CD8-positive, alpha-beta memory T cell (primary cell): ENCODE measurements around the gene HDAC6. TPM values are rescaled to one million over a fixed set of nuclear protein-coding genes. Genes with fewer than 3 reads are reported as not detected.

Source experiments
- CTCF ChIA-PET: fragments of 350-600 bp; sonication (Branson Sonifier 250); formaldehyde crosslinking; loops from one replicate; lab custom pipeline; 2021; ENCODE audit warnings: antibody characterized with exemption; lab: Charles Lee
- POLR2A ChIA-PET: fragments of 350-600 bp; sonication (Branson Sonifier 250); formaldehyde crosslinking; loops from one replicate; lab custom pipeline; 2021; ENCODE audit warnings: antibody characterized with exemption; lab: Charles Lee
- DNase-seq, 5 donors: peaks; one replicate each; pipeline versions ENCODE4 v3.0.0 to v3.0.0-alpha.2; 2020 to 2022; ENCODE audit warnings: mixed read lengths in 1 of 5
- H3K27ac ChIP-seq: one replicate; pipeline ENCODE4 v1.7.0; 2013; ENCODE audit warnings: low read depth, mild to moderate bottlenecking, low read length, moderate library complexity
- H3K27me3 ChIP-seq: 2 replicates; pipeline ENCODE4 v1.7.0; 2013; ENCODE audit warnings: low read length, mild to moderate bottlenecking; ENCODE audit not compliant: insufficient read depth, poor library complexity, severe bottlenecking
- H3K36me3 ChIP-seq: 2 replicates; pipeline ENCODE4 v1.7.0; 2013; ENCODE audit warnings: mild to moderate bottlenecking, low read length, moderate library complexity; ENCODE audit not compliant: insufficient read depth
- H3K4me1 ChIP-seq: 2 replicates; pipeline ENCODE4 v1.7.0; 2013; ENCODE audit warnings: mild to moderate bottlenecking, low read length, moderate library complexity; ENCODE audit not compliant: insufficient read depth
- H3K4me3 ChIP-seq: 2 replicates; pipeline ENCODE4 v1.7.0; 2013; ENCODE audit warnings: mild to moderate bottlenecking, low read length
- H3K9me3 ChIP-seq: 2 replicates; pipeline ENCODE4 v1.7.0; 2013; ENCODE audit warnings: mild to moderate bottlenecking, low read length
- H3K27ac Mint-ChIP-seq, 8 donors: one replicate each; pipeline ENCODE4 v1.8.0; 2020 to 2021; ENCODE audit warnings: mixed read lengths in 8 of 8, mild to moderate bottlenecking in 6 of 8, inconsistent platforms in 3 of 8, moderate library complexity in 3 of 8
- H3K27me3 Mint-ChIP-seq, 2 donors: one replicate each; pipeline ENCODE4 v1.8.0; 2020 to 2021; ENCODE audit warnings: mixed read lengths in 2 of 2, mild to moderate bottlenecking in 1 of 2, moderate library complexity in 1 of 2
- H3K36me3 Mint-ChIP-seq, 3 donors: one replicate each; pipeline ENCODE4 v1.8.0; 2020 to 2021; ENCODE audit warnings: mixed read lengths in 3 of 3, inconsistent platforms in 1 of 3, mild to moderate bottlenecking in 1 of 3
- H3K4me1 Mint-ChIP-seq, 3 donors: one replicate each; pipeline ENCODE4 v1.8.0; 2020 to 2021; ENCODE audit warnings: mixed read lengths in 3 of 3, inconsistent platforms in 1 of 3, mild to moderate bottlenecking in 1 of 3
- H3K4me3 Mint-ChIP-seq, 7 donors: one replicate each; pipeline ENCODE4 v1.8.0; 2020 to 2021; ENCODE audit warnings: mixed read lengths in 7 of 7, mild to moderate bottlenecking in 6 of 7, moderate library complexity in 4 of 7, inconsistent platforms in 2 of 7
- H3K9me3 Mint-ChIP-seq, 5 donors: one replicate each; pipeline ENCODE4 v1.8.0; 2020 to 2022; ENCODE audit warnings: mixed read lengths in 5 of 5, mild to moderate bottlenecking in 3 of 5, moderate library complexity in 2 of 5, inconsistent platforms in 1 of 5
- polyA plus RNA-seq: library from polyadenylated mRNA; unstranded; fragments of 300-500 nt; fragmentation: Illumina TruSeq; gene quantifications from one replicate; pipeline ENCODE4 v1.2.3, GENCODE V29; 2021
- total RNA-seq, 2 experiments: library from RNA; stranded (reverse); gene quantifications; one replicate each; pipeline ENCODE4 v1.2.3, GENCODE V29; 2021

The HDAC6 gene
- total and polyA plus RNA-seq, 3 experiments from 2014 or later: 25.7 to 65.0 (median 53.5) TPM

- Histone ChIP-seq H3K9me3 (no peaks in the 10 kb centered on the region), H3K4me1 (no peaks in the 10 kb centered on the region), H3K27ac (no peak overlapping the region), H3K36me3 (no peaks in the 10 kb centered on the region), H3K4me3 (no peak overlapping the region), H3K27me3 (no peaks in the 10 kb centered on the region)
- POLR2A ChIA-PET: no interaction called here
- no peak overlapping the region for H3K4me3 Mint-ChIP-seq
- H3K4me1 Mint-ChIP-seq: no peaks in the 10 kb centered on the region
- H3K27ac Mint-ChIP-seq: no peak overlapping the region
- peaks cover 4 to 16% of the 10 kb centered on the region in 2 donors for H3K27me3 Mint-ChIP-seq
- H3K9me3 Mint-ChIP-seq: no peaks in the 10 kb centered on the region
- no peak for DNase-seq
- CTCF ChIA-PET: no interaction called here
- no peaks in the 10 kb centered on the region for H3K36me3 Mint-ChIP-seq
Measured at GRCh38 chrX:48772602-48773001, 29.3 kb upstream of the HDAC6 start.

DNA sequence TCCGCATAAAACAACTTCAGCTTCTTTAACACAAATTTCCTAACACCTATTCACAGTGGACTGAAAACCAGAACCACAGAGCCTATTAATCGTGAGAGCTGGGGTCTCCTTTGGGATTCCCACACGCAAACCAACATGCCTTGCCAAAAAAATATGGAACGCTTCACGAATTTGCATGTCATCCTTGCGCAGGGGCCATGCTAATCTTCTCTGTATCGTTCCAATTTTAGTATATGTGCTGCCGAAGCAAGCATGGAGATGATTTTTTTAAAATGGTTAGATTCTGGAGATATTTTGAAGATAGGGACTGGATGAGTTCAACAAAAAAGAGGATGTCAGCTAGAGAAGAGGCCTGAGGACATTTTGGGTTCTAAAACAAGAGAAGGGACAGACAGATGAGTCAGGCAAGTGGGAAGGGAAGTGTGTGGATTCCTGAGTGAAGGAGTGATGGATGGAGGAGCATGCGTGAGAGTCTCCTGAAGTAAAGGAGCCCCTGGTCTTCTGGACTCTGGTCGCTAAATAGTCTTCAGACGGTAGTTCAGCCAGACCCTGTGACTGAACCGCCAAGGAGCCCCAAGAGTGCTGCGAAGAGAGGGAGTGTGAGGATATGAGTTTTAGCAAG lies 24.9 kb upstream of the HDAC6 start:
- Histone ChIP-seq H3K27me3 (no peaks in the 10 kb centered on the region), H3K9me3 (no peaks in the 10 kb centered on the region), H3K4me1 (no peaks in the 10 kb centered on the region), H3K36me3 (no peaks in the 10 kb centered on the region), H3K4me3 (no peak overlapping the region), H3K27ac (peak overlapping the region; percentile 31)
- Mint-ChIP-seq H3K36me3 (no peaks in the 10 kb centered on the region), H3K27ac (peak overlapping the region in 1 of 8 donors; percentile 66), H3K4me1 (no peaks in the 10 kb centered on the region), H3K9me3 (no peaks in the 10 kb centered on the region), H3K27me3 (peaks cover 4 to 14% of the 10 kb centered on the region in 2 donors), H3K4me3 (no peak overlapping the region)
- CTCF ChIA-PET: no interaction called here
- no peak for DNase-seq
- POLR2A ChIA-PET: no interaction called here

DNA sequence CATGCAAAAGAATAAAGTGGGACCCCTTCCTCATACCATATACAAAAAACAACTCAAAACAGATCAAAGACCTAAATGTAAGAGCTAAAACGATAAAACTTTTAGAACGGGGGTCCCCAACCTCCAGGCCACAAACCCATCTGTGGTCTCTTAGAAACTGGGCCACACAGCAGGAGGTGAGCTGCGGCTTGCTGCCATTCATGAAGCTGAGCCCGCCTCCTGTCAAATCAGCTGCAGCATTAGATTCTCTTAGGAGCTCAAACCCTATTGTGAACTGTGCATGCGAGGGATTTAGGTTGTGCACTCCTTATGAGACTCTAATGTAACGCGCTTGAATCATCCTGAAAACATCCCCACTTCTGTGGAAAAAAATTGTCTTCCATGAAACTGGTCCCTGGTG lies 22.5 kb upstream of the HDAC6 start:
- POLR2A ChIA-PET: no interaction called here
- peaks cover 4 to 11% of the 10 kb centered on the region in 2 donors for H3K27me3 Mint-ChIP-seq
- no peak overlapping the region for H3K4me3 Mint-ChIP-seq
- no peaks in the 10 kb centered on the region for H3K4me1 ChIP-seq
- no peak for DNase-seq
- no peak overlapping the region for H3K27ac Mint-ChIP-seq
- no peak overlapping the region for H3K4me3 ChIP-seq
- no peaks in the 10 kb centered on the region for H3K4me1 Mint-ChIP-seq
- no peaks in the 10 kb centered on the region for H3K36me3 Mint-ChIP-seq
- CTCF ChIA-PET: no interaction called here
- H3K9me3 ChIP-seq: no peaks in the 10 kb centered on the region
- no peaks in the 10 kb centered on the region for H3K9me3 Mint-ChIP-seq
- H3K27ac ChIP-seq: no peak overlapping the region
- no peaks in the 10 kb centered on the region for H3K36me3 ChIP-seq
- H3K27me3 ChIP-seq: no peaks in the 10 kb centered on the region

DNA sequence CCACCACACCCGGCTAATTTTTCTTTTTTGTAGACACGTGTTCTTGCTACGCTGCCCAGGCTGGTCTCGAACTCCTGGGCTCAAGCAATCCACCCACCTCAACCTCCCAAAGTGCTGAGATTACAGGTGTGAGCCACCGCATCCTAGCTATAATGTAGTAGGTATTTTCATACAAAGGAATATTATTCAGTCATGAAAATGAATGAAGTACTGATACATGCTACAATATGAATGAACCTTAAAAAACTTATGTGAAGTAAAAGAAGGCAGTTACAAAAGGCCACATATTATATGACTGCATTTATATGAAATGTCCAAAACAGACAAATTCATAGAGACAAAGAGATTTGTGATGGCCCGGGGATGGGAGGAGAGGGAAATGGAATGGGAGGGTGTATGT lies 20.2 kb upstream of the HDAC6 start:
- H3K4me1 Mint-ChIP-seq: no peaks in the 10 kb centered on the region
- DNase-seq: no peak
- no peaks in the 10 kb centered on the region for H3K27me3 ChIP-seq
- H3K4me1 ChIP-seq: no peaks in the 10 kb centered on the region
- no peak overlapping the region for H3K27ac Mint-ChIP-seq
- no peaks in the 10 kb centered on the region for H3K36me3 Mint-ChIP-seq
- no peak overlapping the region for H3K4me3 ChIP-seq
- H3K9me3 ChIP-seq: no peaks in the 10 kb centered on the region
- H3K36me3 ChIP-seq: no peaks in the 10 kb centered on the region
- CTCF ChIA-PET: no interaction called here
- POLR2A ChIA-PET: no interaction called here
- H3K4me3 Mint-ChIP-seq: no peak overlapping the region
- H3K9me3 Mint-ChIP-seq: peaks cover 0 to under 1% (median 0%) of the 10 kb centered on the region in 5 donors
- peaks cover 0 to 2% of the 10 kb centered on the region in 2 donors for H3K27me3 Mint-ChIP-seq
- no peak overlapping the region for H3K27ac ChIP-seq

DNA sequence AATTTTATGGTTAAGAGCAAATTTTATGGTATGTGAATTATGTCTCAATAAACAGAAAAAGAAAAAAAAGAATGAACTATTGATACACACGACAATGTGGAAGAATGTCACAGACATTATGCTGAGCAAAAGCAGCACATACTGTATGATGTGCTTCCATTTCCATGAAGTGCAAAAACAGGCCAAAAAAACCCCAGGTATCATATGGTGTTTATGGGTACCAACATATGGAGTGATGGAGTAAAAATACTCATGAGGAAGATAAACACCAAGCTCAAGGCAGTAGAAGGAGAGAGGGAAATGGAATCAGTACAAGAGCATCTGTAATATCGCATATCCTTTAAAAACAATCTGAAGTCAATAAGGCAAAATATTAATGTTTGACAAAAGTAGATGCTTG lies 19.7 kb upstream of the HDAC6 start:
- H3K9me3 Mint-ChIP-seq: peaks cover 0 to 2% (median 0%) of the 10 kb centered on the region in 5 donors
- ChIA-PET CTCF (no interaction called here), POLR2A (no interaction called here)
- no peak for DNase-seq
- no peaks in the 10 kb centered on the region for H3K4me1 Mint-ChIP-seq
- no peaks in the 10 kb centered on the region for H3K36me3 Mint-ChIP-seq
- H3K27ac Mint-ChIP-seq: no peak overlapping the region
- no peak overlapping the region for H3K4me3 Mint-ChIP-seq
- no peaks in the 10 kb centered on the region for H3K36me3 ChIP-seq
- H3K27me3 Mint-ChIP-seq: peaks cover 0 to under 1% of the 10 kb centered on the region in 2 donors
- H3K4me3 ChIP-seq: no peak overlapping the region
- H3K4me1 ChIP-seq: no peaks in the 10 kb centered on the region
- H3K27me3 ChIP-seq: no peaks in the 10 kb centered on the region
- H3K9me3 ChIP-seq: no peaks in the 10 kb centered on the region
- H3K27ac ChIP-seq: no peak overlapping the region

GRCh38 chrX:48782795-48783194 lies 19.1 kb upstream of the HDAC6 start:
- no peak overlapping the region for H3K4me3 Mint-ChIP-seq
- peaks cover 0 to 2% (median 0%) of the 10 kb centered on the region in 5 donors for H3K9me3 Mint-ChIP-seq
- no peaks in the 10 kb centered on the region for H3K27me3 Mint-ChIP-seq
- no peak for DNase-seq
- Histone ChIP-seq H3K4me3 (no peak overlapping the region), H3K27ac (peak overlapping the region; percentile 54), H3K4me1 (no peaks in the 10 kb centered on the region), H3K9me3 (no peaks in the 10 kb centered on the region), H3K27me3 (no peaks in the 10 kb centered on the region), H3K36me3 (no peaks in the 10 kb centered on the region)
- no peaks in the 10 kb centered on the region for H3K36me3 Mint-ChIP-seq
- POLR2A ChIA-PET: no interaction called here
- H3K4me1 Mint-ChIP-seq: no peaks in the 10 kb centered on the region
- no peak overlapping the region for H3K27ac Mint-ChIP-seq
- CTCF ChIA-PET: no interaction called here

- H3K36me3 ChIP-seq: no peaks in the 10 kb centered on the region
- no peak overlapping the region for H3K4me3 Mint-ChIP-seq
- no peaks in the 10 kb centered on the region for H3K4me1 ChIP-seq
- no peaks in the 10 kb centered on the region for H3K36me3 Mint-ChIP-seq
- H3K27ac ChIP-seq: no peak overlapping the region
- H3K27me3 ChIP-seq: no peaks in the 10 kb centered on the region
- POLR2A ChIA-PET: no interaction called here
- H3K27me3 Mint-ChIP-seq: peaks cover 0 to 2% of the 10 kb centered on the region in 2 donors
- H3K9me3 Mint-ChIP-seq: peaks cover 0 to 2% (median 0%) of the 10 kb centered on the region in 5 donors
- H3K4me3 ChIP-seq: no peak overlapping the region
- H3K27ac Mint-ChIP-seq: no peak overlapping the region
- DNase-seq: no peak
- peaks cover 5 to 10% (median 9%) of the 10 kb centered on the region in 3 donors for H3K4me1 Mint-ChIP-seq
- H3K9me3 ChIP-seq: no peaks in the 10 kb centered on the region
- CTCF ChIA-PET: no interaction called here
Measured at GRCh38 chrX:48784726-48785125, 17.1 kb upstream of the HDAC6 start.

- peaks cover 0 to 4% of the 10 kb centered on the region in 2 donors for H3K27me3 Mint-ChIP-seq
- ChIA-PET CTCF (no interaction called here), POLR2A (no interaction called here)
- H3K36me3 ChIP-seq: no peaks in the 10 kb centered on the region
- no peaks in the 10 kb centered on the region for H3K9me3 ChIP-seq
- H3K4me1 Mint-ChIP-seq: peaks cover 7 to 13% (median 9%) of the 10 kb centered on the region in 3 donors
- peak overlapping the region; percentile 51 for H3K27ac ChIP-seq
- H3K4me1 ChIP-seq: no peaks in the 10 kb centered on the region
- no peak overlapping the region for H3K4me3 ChIP-seq
- H3K27me3 ChIP-seq: no peaks in the 10 kb centered on the region
- H3K27ac Mint-ChIP-seq: no peak overlapping the region
- peaks cover 0 to 2% (median 0%) of the 10 kb centered on the region in 5 donors for H3K9me3 Mint-ChIP-seq
- no peak overlapping the region for H3K4me3 Mint-ChIP-seq
- no peaks in the 10 kb centered on the region for H3K36me3 Mint-ChIP-seq
- no peak for DNase-seq
Measured at GRCh38 chrX:48785186-48785539, 16.7 kb upstream of the HDAC6 start.
